HG02973 (cell line): ENCODE data around the gene PSMB7.

ENCODE experiments used
- ATAC-seq: cut with Tn5 transposase; IDR thresholded peaks from one replicate; pipeline ENCODE4 v1.9.1; 2021; ENCODE audit warnings: moderate library complexity; ENCODE audit not compliant: unreplicated experiment

The PSMB7 gene

DNA sequence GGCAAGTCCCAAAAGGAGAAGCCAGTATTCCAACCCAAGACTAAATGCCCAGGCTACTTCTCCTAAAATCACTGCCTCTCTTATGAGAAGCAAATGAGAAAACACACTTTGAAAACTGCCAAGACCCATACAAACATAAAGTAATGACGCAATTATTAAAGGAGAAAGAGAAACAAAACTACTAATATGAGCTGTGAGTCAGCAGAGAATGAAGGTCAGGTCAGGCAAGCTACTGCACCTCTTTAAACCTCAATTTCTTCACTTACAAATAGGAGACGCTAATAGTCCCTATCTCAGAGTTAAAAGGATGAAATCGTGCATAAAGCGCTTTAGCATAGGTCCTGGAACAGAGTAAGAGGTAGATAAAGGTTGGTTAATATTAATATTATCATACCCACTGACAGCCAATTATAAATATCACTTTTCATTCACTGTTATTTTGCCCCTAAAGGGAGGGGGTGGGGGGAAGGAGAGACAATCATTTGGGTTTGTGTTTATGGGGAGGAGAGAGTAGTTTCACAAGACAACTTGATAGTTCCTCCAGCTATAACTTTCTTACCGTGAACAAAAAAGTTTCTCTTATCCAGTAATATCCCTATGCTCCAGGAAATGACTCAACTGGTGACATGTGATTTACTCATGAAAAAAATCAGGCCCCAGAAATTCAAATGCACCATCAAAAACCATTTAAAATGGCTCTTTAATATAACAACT, 3.6 kb downstream of the PSMB7 start:
- no peak for ATAC-seq

GRCh38 chr9:124410321-124410913, 4.8 kb downstream of the PSMB7 start:
- no peak for ATAC-seq

- no peak for ATAC-seq
Observed at GRCh38 chr9:124409410-124409809, 5.8 kb downstream of the PSMB7 start.

- ATAC-seq: no peak
Observed at GRCh38 chr9:124403246-124403645, 12.0 kb downstream of the PSMB7 start.

DNA sequence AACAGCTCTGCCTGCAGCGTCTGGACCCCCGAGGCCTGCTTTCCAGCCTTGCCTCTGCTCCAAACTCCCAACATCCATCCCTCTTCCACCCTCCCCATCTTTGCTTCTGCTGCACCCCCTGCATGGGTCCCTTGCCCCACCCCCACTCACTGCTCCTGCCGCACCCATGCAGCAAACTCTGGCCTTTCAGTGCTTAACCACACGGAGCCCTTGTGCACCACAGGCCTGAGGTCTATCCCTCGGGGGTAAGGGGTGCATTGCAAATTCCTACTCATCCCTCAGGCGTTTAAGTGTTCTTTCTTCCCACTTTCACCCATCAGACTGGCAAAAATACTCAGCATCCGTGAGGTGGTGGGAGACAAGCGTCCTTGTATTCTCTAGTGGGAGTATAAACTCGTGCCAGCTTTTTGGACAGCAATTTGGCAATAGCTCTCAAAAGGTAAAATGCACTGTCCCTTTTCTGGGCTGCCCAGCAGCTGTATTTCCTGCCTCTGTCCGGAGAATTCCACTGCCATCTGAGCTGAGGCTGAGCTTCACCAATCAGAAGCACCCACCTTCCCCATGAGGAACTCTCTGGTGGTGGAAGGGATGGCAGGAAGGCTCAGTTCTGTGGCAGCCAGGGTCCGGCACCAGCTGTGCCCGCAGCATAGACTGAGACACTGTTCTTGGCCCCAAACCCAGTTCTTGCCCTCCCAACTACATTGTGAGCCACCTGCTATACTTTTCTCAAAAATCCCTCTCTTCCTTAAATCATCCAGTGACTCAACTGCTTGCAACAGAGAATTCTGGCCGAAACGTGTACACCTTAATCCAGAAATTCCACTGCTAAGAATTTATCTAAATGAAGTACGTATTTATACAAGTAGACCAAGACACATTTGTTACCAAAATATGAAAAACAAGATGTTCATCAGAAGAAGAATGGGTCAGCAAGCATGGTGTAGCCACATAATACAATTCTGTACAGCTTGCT, 15.0 kb downstream of the PSMB7 start:
- no peak for ATAC-seq

GRCh38 chr9:124399323-124399967, 15.8 kb downstream of the PSMB7 start:
- no peak for ATAC-seq

DNA sequence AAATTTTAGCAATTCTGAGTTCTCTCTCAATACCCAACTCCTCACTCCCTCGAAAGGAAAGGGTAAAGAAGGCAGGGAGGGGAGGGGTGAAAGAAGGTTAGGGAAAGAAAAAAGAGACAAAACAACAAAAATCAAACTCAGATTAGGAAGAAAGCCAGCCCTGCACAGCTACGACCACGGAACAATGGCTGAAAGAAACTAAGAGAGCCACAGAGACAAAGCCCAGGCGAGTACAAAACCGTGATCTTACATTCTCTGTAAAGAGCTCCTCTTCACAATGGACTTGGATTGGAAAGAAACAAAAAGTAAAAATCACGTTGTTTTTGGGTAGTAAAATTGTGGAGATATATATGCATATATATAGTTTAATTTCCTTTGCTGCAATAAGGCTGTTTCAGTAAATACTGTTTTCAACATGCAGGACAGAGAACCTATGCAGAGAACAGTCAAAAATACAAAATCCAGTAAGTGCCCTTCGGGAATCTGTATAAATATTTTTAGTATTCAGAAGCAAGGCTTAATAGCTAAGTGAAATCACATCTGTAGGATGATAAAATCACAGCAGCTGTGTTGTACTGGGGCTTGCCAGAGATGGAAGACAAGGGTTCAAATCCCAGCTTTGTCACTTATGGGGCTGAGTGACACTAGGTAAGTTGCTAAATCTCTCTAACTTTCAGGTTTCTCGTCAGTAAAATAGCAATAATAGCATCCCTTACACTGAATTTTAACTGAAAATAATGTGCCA, 16.9 kb downstream of the PSMB7 start:
- ATAC-seq: no peak

DNA sequence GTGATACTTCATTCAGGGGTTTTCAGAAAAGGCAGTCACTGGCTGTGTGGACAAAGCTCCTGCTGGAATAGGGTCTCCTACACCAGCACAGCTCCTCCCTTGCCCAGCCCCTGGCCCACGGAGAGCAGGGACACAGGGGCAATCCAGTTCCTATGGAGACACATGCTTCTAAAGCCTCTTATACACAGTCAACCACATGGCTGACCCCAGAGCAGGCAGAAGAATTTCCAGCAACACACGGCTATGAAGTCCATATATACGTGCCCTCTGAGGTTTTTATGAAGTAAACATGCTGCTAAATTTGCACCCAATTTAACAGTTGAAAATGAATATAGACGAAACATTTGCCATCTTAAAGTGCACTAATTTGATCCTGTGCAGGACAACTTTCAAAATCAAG, 19.4 kb downstream of the PSMB7 start:
- ATAC-seq: no peak

DNA sequence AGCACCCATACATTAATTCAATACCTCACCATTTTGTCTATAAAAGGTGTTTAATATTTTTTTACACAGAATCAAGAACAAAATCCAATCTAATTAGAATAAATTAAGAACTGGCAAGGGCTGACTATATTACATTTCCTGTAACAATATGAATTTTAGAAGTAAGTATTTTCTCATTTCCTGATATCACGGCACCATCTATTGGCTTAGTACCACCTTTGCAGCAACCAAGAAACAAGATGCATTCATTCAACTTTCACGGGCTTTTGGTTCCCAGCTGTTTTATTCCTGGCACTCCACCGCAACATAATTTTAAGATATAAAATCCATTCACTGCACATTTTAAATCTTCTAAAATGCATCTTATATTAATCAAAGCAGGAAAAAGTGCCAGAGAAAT, 20.6 kb downstream of the PSMB7 start:
- ATAC-seq: no peak

DNA sequence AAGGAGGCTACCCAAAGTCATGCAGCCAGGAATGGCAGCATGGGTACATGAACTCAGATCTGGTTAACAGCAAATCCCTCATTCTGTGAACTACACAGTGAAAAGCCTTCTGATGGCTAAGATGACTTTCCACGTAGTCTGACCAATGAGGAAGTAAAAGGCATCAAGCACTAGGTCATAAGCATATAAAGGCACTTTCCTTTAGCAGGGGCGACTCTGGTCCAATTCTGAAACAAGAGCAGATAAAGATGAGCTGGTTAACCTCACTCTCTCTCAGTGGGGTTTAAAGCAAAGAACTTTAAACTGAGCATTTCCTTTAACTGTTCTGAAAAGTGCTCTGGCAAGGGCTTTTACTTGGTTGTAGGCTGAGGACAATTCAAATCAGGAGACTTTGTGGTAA, 21.1 kb downstream of the PSMB7 start:
- ATAC-seq: no peak

- ATAC-seq: no peak
Observed at GRCh38 chr9:124392871-124393460, 22.3 kb downstream of the PSMB7 start.

- ATAC-seq: no peak
Observed at GRCh38 chr9:124392254-124392870, 22.9 kb downstream of the PSMB7 start.

DNA sequence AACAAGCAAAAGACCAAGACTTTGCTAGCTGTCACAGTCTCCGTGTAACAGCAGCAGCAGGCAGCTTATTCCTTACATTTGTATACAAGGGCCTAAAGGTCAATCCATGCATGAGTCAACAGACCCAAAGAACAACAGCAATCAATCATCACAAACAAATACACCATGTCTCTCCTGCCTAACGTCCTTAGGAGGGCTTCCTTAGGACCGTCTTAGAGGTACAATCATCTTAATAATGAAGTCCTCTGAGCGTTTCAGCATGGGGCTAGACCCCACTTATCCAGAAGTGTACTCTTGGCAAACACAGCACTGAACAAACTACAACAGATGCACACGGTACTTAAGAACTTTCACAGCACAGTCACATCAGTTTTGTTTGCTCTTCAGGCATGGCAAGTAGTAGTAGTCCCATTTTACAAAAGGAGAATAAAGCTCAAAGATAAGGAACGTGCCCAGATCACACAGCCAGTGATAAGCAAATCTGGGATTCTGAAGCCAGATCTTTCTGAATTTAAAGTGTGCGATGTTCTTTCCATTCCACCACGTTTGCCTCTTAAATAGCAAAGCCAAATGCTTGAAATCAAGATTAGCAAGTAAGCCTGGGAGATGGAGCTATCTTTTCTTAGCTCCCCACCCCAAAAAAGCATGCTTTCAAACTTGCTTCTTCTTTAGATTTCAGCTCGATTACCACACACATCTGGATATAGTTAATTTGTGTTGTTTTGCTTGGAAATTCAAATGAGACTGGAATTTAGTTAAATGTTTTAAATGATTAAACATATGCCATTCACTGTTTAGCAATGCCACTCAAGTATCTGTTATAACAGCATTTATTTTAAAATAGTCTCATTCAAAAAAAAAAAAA, 24.2 kb downstream of the PSMB7 start:
- ATAC-seq: no peak

DNA sequence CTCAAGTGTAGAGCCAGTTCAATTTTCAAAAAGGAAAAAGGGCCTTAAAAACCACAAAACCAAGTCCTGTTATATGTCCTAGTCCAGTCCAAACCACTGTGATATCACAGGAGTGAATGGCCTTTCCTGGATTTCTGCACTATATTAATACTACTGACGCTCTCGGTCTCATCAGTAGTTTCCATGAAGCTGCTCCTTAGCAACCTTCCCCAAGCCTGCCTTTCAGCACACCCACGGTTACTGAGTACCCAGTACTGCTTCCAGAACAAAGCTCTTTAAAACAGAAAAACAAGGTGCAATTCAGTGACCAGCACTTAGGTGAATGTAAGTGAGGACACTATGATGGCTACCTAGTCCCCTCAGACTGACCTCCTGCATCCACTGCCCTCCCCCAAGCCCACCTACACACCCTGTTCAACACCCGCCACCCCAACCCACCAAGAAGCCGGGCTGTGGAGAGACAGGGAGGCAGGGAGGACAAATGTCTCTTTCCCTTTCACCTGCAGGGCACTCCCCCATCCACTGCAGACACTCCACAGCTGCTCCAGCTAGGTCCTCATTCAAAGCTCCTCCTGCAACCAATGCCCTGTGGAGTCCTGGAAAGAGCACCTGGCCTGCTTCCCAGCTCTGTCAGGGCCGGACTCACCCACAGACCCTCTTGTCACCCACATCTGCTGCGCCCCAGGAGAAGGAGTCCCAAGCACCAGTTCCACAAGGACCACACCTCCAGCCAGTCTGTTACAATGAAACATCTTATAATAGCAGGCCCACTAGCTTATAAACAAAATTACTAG, 25.9 kb downstream of the PSMB7 start:
- no peak for ATAC-seq

DNA sequence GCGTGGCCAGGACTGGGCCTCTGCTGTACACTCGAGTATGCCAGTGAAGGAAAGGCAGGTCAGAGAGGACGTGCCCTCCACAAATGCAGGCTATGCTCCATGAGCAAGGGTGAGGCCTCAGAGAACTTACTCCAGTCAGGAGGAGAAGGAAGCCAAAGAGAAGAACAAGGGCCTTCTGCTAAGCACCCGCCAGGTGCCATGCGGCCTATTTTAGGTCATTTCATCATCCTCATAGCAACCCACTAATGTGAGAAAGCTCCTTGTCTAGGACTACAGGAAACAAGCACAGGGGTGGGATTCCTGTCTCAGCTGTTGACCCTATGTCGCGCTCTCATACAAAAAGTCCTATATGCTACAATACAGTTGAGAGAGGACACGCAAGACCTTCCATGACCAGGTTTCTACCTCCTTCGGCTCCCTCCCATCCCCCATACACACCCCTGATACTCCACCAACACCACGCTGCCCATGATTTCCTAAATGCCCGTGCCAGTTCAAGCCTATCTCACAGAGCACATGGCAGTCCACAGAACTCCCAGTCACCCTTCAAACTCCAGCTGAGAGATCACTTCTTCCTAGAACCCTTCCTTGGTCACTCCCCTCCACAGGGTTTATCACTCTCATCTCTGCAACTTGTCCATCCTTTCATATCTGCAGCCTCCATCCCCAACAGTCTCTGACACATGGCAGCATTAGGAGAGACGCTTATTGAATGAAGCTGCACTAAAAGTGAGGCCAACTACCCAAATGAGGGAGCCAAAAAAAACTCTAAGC, 26.8 kb downstream of the PSMB7 start:
- ATAC-seq: no peak

DNA sequence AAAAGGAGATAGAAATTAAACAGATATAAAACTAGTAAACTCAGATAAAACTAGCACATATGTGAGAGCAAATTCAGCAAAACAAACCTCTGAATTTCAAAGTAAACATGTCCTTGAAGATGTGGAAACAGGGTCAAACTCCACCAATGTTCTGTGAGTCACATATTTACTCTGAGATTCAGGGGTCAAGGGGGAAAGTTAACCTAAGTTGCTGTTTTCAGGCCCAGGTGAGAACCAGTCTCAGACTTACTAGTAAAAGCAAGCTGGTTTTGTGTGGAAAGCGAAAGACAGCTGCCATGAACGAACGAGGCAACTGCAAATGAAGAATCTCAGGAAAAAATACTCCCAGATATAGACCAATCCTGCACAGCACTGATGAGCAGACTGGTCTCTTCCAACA, 29.0 kb downstream of the PSMB7 start:
- ATAC-seq: no peak

GRCh38 chr9:124385623-124386022, 29.6 kb downstream of the PSMB7 start:
- no peak for ATAC-seq
